ENCODE measurements around the gene RANBP3L.

- TF ChIP-seq CTCF (IDR thresholded peaks at IDR 0.05) (no peak), EP300 (IDR thresholded peaks at IDR 0.05) (no peak), POLR2A (IDR thresholded peaks at IDR 0.05) (no peak)
Observed at GRCh38 chr5:36227046-36227445, 74.7 kb downstream of the RANBP3L start.
